WTC11 (cell line): ENCODE measurements around the gene PDK2.

Source experiments
- AFF4 ChIP-seq: sonication (generic); formaldehyde crosslinking; IDR thresholded peaks from 2 replicates; pipeline ENCODE4 v1.8.1; 2023; ENCODE audit warnings: mild to moderate bottlenecking, missing genetic modification reagents, borderline replicate concordance
- CTCF ChIP-seq: fragments of 200-600 bp; IDR thresholded peaks from 2 replicates; pipeline ENCODE4 v1.8.0; 2022; ENCODE audit warnings: antibody characterized with exemption
- ESRRA ChIP-seq: sonication (generic); formaldehyde crosslinking; IDR thresholded peaks from 2 replicates; pipeline ENCODE4 v1.8.1; 2022; ENCODE audit warnings: mild to moderate bottlenecking, missing genetic modification reagents, borderline replicate concordance
- ETV6 ChIP-seq: sonication (generic); formaldehyde crosslinking; IDR thresholded peaks from 2 replicates; pipeline ENCODE4 v1.8.1; 2022; ENCODE audit warnings: mild to moderate bottlenecking, missing genetic modification reagents
- JUN ChIP-seq: sonication (generic); formaldehyde crosslinking; IDR thresholded peaks from 2 replicates; pipeline ENCODE4 v1.8.0; 2023; ENCODE audit warnings: mild to moderate bottlenecking, missing genetic modification reagents
- NFYB ChIP-seq: sonication (generic); formaldehyde crosslinking; conservative IDR thresholded peaks from 2 replicates; pipeline ENCODE4 v1.8.0; 2022; ENCODE audit warnings: low read depth, missing genetic modification reagents

GRCh38 chr17:50111673-50112655 lies 16.8 kb downstream of the PDK2 start:
- TF ChIP-seq CTCF (no peak), ESRRA (CRISPR knock-in tag) (no peak), JUN (CRISPR knock-in tag) (no peak), AFF4 (CRISPR knock-in tag) (no peak), ETV6 (CRISPR knock-in tag) (no peak), NFYB (CRISPR knock-in tag) (no peak)
